ENCODE measurements around the gene IRF4. TPM values are rescaled to one million over a fixed set of nuclear protein-coding genes. Genes with fewer than 3 reads are reported as not detected.
A peak's percentile ranks its signal among the peaks of the same experiment; 100 is the strongest.

Gene IRF4
- total RNA-seq, 1 donor from 2014 or later: 6.0 TPM

GRCh38 chr6:378958-379409, 12.6 kb upstream of the IRF4 start:
- no peak overlapping the region for H3K4me3 ChIP-seq
- TF ChIP-seq CTCF (IDR thresholded peaks at IDR 0.05): no peak
- peaks cover 10% of the 10 kb centered on the region for H3K4me1 ChIP-seq
- DNase-seq (no peak), ATAC-seq (peak in 1 of 2 donors; percentile 34)
- H3K27ac ChIP-seq: no peak overlapping the region
- peaks cover 22% of the 10 kb centered on the region for H3K27me3 ChIP-seq (ENCODE audit: low read depth)
- intact Hi-C loops (cut with DNase I): no loop called here
- H3K9me3 ChIP-seq: no peaks in the 10 kb centered on the region
- no peaks in the 10 kb centered on the region for H3K36me3 ChIP-seq

- H3K4me3 ChIP-seq: no peak overlapping the region
- ATAC-seq (peak; percentile 6 to 49), DNase-seq (no peak)
- H3K27ac ChIP-seq: no peak overlapping the region
- peaks cover 22% of the 10 kb centered on the region for H3K27me3 ChIP-seq (ENCODE audit: low read depth)
- no peaks in the 10 kb centered on the region for H3K36me3 ChIP-seq
- intact Hi-C loops (cut with DNase I): no loop called here
- H3K9me3 ChIP-seq: no peaks in the 10 kb centered on the region
- peaks cover 3% of the 10 kb centered on the region for H3K4me1 ChIP-seq
- no peak for TF ChIP-seq CTCF (IDR thresholded peaks at IDR 0.05)
Measured at GRCh38 chr6:379410-380181, 12.0 kb upstream of the IRF4 start.

- Histone ChIP-seq H3K4me1 (no peaks in the 10 kb centered on the region), H3K27me3 (ENCODE audit: low read depth) (peaks cover 17% of the 10 kb centered on the region), H3K4me3 (no peak overlapping the region), H3K36me3 (no peaks in the 10 kb centered on the region), H3K9me3 (no peaks in the 10 kb centered on the region), H3K27ac (no peak overlapping the region)
- ATAC-seq: peak in 1 of 2 donors; percentile 20
- intact Hi-C loops (cut with DNase I): no loop called here
- TF ChIP-seq CTCF (IDR thresholded peaks at IDR 0.05): no peak
- DNase-seq: no peak
Measured at GRCh38 chr6:380234-381218, 11.0 kb upstream of the IRF4 start.

GRCh38 chr6:381742-382461, 9.7 kb upstream of the IRF4 start:
- no peaks in the 10 kb centered on the region for H3K36me3 ChIP-seq
- H3K4me1 ChIP-seq: no peaks in the 10 kb centered on the region
- H3K9me3 ChIP-seq: no peaks in the 10 kb centered on the region
- no peak for TF ChIP-seq CTCF (IDR thresholded peaks at IDR 0.05)
- DNase-seq (no peak), ATAC-seq (no peak)
- H3K4me3 ChIP-seq: no peak overlapping the region
- intact Hi-C loops (cut with DNase I): no loop called here
- H3K27ac ChIP-seq: no peak overlapping the region
- peaks cover 17% of the 10 kb centered on the region for H3K27me3 ChIP-seq (ENCODE audit: low read depth)
